ENCODE results near the gene FER1L5.

The FER1L5 gene

GRCh38 chr2:96699621-96700020, 57.1 kb downstream of the FER1L5 start:
- DNase-seq: no peak

DNA sequence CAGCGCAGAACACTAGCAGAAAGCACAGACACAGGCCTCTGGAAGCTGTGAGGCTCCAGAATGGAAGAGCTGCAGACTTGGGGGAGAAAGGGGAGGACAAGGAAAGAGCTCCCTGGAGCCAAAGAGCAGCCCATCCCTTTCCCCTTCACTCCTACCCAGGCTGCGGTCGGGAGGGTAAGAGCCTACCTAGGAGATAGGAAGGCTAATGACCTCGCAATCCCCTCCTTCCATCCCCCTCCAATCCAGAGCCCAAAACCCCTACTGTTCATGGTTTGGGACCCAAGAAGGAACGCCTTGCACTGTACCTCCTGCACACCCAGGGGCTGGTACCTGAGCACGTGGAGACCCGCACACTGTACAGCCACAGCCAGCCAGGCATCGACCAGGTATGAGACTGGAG, 57.5 kb downstream of the FER1L5 start:
- DNase-seq: no peak

- DNase-seq: no peak
Observed at GRCh38 chr2:96701636-96702035, 59.1 kb downstream of the FER1L5 start.

DNA sequence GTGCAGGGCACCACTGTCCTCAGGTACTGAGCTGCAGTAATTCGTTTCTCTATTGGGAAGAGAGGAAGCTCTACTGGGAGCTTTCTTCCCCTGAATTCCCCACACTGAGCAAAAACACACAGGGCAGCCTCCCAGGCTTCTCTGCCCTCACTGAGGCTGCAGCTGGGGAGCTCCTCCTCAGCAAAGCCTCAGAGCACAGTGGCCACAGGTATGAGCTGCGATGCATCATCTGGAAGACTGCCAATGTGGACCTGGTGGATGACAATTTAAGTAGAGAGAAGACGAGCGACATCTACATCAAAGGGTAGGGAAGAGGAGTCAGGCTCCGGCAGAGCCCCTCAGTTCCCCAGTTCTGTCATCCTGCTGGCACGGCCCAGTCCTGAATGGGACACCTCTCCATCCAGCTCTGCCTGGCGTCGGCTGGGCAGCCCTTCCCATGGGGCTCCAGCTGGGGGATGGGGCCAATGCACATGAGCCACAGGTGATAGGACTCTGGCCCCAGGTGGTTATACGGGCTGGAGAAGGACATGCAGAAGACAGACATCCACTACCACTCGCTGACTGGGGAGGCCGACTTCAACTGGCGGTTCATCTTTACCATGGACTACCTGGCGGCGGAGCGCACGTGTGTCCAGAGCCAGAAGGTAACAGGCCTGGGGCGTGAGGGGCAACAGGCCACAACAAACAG, 59.7 kb downstream of the FER1L5 start:
- DNase-seq: peak; percentile 1

GRCh38 chr2:96703021-96703751, 60.6 kb downstream of the FER1L5 start:
- no peak for DNase-seq

DNA sequence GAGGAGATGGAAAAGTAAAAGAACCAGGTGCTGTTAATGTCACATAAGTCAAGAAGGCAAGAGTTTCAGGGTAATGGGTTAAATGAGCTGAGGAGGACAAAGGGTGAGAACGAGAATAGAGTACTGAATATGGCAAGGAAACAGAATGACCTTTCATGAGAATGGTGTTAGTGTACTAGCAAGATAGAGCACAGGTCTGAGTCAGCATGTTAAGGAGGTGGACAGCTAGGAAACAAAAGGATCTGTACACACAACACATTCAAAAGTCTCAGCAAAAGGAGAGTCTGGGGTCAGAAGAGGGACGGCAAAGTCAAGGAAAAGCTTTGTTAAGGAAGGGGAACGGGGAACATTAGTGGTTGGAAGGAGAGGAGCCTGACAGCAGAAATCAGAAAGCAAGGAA, 68.4 kb downstream of the FER1L5 start:
- no peak for DNase-seq

DNA sequence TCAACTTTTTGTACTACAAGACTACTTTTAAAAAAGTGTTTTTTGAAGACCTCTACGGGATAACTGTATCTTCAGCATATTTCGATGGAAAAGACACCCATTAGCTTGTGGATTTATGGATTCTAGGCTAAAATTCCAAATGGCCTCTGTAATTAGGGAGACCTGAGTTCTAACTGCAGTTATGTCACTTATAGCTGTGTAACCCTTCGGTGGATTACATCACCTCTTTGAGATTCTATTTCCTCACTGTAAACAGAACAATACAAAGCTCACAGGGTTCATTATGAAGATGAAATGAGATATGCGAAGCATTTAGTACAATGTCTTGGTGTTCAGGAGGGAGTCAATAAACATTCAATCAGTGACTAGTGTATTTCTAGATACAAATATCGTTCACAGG, 73.1 kb downstream of the FER1L5 start:
- peak; percentile 33 for DNase-seq

DNA sequence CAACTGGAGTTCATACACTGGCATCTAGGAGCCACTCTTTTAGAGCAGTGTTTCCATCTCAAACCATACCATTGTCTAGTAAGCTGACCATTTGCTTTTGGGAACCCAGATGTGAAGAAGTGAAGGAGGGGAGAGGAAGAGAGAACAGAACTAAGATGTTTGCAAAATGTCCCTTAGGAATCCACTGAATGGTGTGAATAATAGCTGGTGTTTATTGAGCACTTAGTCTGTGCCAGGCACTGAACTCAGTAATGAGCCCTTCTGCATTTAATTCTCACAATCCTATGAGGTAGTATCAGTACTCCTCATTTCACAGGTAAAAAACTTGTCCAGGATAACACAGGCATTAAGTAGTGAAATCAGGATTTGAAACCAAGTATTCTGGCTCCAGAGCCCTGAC, 73.8 kb downstream of the FER1L5 start:
- DNase-seq: no peak

GRCh38 chr2:96726131-96726530, 83.6 kb downstream of the FER1L5 start:
- no peak for DNase-seq

DNA sequence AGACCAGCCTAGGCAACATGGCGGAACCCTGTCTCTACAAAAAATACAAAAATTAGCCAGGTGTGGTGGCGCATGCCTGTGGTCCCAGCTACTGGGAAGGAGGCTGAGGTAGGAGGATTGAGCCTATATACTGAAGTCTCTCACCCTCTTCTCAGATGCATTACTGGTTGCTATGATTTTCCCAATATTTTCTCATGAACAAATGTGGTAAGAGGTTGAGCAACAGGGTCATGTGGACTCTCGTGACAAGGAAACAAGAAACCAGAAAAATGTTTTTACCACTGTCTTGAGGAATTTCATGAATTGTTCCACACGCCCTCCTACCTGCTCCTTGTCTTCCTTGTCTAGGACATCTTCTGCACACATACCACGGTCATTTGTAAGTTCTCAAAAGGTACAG, 84.9 kb downstream of the FER1L5 start:
- no peak for DNase-seq

DNA sequence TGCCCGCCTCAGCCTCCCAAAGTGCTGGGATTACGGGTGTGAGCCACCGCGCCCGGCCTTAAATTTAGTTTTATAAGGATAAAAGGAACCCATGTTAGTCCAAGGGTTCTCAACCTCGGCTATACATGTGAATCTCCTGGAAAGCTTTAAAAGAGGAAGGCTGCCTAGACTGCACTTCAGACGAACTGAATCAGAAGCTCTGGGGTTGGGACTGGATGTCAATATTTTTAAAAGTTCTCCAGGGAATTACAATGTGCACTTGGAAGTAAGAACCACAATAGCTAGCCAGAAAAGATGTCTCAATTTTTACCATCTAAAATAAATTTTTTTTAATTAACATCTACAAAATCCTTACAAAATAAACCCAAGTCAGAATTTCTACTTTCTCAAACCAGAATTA, 87.2 kb downstream of the FER1L5 start:
- no peak for DNase-seq

- DNase-seq: no peak
Observed at GRCh38 chr2:96730212-96730611, 87.6 kb downstream of the FER1L5 start.

DNA sequence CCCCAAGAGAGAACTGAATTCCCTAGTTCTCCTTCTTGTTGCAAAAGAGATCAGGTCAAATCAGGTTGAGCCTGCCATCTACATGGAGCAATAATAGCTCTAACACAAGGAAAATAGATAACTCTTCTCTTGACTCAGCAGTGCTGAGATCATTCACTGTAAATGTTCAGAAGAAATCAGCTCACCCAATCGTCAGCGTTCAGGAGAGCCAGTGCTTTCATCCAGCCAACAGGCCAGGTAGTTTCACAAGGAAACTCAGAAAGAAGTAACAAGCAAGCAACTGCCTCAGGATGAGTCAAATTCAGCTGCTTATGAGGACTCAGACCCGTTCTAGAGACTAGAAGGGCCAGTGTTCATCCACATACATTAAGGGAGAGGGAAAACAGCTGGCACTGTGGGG, 91.4 kb downstream of the FER1L5 start:
- no peak for DNase-seq

- DNase-seq: peak; percentile 82
Observed at GRCh38 chr2:96734880-96735583, 92.5 kb downstream of the FER1L5 start.

- no peak for DNase-seq
Observed at GRCh38 chr2:96737251-96737650, 94.7 kb downstream of the FER1L5 start.

GRCh38 chr2:96737831-96738230, 95.3 kb downstream of the FER1L5 start:
- DNase-seq: no peak

DNA sequence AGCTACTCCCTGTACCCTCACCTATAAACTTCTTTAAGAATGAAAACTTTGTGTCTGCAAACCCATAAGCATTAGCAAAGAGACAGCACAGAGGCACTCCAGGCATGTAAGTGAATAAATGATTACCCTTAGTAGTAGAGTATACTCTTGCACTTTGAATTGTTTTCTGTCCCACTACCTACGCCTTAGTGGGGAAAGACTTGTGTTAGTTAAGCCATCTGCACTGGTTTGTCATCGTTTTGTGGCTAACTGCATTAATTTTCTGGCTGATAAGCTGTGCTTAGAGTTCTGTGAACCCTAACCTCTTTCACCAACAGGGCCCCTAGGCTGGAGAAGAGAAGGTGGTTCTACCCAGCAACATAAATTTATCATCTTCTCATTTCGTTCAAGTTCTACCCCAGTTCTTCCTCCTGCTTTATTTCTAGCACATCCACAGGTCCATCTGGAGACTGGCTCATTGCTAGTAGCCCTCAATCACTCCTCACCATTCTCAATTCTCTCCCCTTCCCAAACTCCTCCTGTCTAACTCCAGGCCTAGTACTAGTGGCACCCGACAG, 96.6 kb downstream of the FER1L5 start:
- no peak for DNase-seq

DNA sequence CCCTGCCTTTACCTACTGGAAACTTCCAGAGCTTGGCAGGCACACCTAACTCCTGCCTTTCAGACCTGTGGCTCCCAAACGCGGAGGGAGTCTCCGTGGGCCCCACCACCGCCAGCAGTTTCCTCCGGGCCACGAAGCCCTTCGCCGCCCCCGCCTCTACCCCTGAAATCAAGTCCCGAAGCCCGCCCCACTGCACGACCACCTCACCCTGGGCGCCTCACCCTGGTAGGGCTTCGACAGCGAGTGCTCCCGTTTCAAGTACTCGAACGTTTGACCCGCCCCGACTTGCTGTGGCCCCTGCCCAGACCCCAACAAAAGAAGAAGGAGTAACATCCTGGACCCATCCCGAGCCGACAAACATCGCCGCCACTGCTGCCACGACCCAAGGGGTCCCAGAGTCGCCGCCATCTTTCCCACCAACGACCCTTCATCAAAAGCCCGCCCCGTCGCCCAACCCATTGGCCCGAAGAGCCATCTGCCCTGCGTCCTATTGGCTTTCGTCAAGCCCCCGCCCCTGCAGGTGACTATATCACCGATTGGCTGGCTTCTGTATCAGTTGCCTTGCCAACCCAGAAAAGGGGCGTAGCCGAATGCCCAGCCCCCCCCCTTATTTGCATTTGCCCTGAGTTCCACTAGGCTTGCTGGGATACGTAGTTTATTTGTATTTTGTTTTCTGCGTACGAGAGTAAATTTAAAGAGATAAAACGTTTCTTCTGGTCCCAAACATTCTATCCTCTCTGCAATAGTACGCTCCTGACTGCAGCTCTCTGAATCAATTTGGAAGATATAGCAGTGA, 97.3 kb downstream of the FER1L5 start, which contains the start of gene LMAN2L:
TSS of gene LMAN2L (minus strand) at position 432 of the 796 bp plus-strand sequence. CDS start at position 408, 24 bp downstream.
- peak; percentile 96 for DNase-seq

- DNase-seq: peak; percentile 44
Observed at GRCh38 chr2:96747061-96747617, 104.6 kb downstream of the FER1L5 start.

DNA sequence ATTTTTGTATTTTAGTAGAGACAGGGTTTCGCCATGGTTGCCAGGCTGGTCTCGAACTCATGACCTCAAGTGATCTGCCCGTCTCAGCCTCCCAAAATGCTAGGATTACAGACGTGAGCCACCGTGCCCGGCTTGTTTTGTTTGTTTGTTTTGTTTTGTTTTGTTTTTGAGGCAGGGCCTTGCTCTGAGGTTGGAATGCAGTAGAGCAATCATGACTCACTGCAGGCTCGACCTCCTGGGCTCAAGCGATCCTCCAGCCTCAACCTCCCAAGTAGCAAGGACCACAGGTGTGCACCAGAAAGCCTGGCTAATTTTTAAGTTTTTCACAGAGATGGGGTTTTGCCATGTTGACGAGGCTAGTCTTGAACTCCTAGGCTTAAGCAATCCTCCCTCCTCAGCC, 109.2 kb downstream of the FER1L5 start:
- DNase-seq: no peak

DNA sequence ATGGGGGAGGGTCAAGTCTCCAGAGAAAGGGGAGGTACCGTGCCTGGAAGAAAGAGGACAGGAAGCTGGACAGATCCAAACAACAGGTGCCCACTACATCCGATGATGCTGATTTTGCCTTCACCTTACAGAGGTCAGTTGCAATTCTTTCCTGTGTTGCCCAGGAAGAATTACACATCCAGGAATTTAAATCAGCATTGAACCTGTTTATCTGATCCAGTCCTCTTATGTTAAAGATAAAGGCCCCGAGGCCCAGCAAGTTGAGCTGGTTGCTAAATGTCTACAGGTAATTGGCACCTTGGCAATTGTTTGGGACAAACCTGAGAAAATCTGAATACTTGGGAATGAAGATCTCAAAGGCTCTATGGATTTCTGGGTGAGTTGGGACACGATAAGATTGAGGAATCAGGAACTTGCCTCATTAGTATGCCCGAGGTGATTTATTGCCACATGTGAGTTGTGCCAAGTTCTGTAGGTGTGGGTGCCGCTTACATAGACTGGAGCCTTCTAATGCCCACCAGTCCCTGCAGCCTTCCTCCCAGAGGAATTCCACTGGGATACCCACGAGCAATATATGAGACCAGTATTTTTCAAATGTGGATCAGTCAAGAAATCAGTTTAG, 111.2 kb downstream of the FER1L5 start:
- no peak for DNase-seq

DNA sequence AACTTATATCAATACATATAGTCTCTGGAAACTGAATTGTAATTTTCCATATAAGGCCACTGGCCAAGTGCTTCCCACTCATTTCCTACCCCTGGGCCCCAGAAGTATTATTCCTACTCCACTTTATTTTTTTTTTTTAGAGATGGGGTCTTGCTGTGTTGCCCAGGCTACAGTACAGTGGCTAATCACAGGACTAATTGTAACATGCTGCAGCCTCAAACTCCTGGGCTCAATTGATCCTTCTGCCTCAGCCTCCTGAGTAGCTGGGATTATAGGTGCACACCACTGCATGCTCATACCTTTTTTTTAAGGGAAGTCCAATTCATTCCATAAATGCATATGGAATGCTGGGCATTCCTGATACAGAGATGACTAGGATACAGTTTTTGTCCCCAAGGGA, 111.8 kb downstream of the FER1L5 start:
- no peak for DNase-seq

Data from NCI-H69 (cell line).